Measurements from ENCODE around the gene SLC66A3.

Gene SLC66A3

DNA sequence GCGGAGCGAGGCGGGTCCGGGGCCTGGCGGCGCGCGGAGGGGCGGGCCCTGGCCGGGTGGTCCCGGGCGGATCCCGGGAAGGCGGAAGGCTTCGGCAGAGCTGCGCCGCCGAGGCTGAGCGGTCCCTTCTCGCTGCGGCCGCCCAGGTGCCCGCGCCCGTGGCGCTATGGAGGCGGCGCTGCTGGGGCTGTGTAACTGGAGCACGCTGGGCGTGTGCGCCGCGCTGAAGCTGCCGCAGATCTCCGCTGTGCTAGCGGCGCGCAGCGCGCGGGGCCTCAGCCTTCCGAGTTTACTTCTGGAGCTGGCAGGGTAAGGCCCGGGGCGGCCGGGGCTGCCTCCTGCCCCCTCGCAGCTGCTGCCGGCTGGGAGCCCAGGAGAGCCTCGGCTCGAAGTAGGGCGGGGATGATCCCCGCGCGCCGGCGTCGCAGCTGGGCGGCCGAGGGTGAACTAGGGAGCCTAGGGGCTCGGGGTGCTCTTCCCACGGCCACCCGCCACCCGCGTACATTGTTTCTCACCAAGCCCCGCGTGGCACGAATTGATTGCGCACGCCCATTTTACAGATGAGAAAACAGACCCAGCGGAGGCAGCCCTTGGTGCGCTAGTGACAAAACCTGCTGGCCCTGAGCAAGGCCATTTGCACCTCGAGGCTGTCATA, at the start of gene SLC66A3:
Gene SLC66A3, plus strand, starts transcription at position 87 of the 655 bp plus-strand sequence. Its CDS starts 80 bp downstream, at position 167.
- no peak for DNase-seq

DNA sequence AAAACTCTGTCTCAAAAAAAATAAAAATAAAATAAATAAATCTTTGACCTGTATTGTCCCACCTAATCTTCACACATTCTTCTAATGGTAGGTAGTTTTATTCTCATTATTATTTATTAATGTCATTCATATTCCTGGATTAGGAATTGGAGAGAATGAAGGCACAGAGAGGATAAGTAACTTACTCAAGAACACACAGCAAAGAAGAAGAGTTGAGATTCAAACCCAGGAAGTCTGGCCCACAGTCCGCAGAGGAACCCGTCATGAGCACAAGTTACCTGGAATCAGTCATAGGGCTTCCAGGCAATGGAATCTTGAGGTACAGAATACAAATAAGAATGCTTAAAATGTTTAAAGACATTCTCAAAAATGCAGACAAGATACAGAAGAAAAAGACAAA, 46.3 kb upstream of the SLC66A3 start:
- DNase-seq = no peak

DNA sequence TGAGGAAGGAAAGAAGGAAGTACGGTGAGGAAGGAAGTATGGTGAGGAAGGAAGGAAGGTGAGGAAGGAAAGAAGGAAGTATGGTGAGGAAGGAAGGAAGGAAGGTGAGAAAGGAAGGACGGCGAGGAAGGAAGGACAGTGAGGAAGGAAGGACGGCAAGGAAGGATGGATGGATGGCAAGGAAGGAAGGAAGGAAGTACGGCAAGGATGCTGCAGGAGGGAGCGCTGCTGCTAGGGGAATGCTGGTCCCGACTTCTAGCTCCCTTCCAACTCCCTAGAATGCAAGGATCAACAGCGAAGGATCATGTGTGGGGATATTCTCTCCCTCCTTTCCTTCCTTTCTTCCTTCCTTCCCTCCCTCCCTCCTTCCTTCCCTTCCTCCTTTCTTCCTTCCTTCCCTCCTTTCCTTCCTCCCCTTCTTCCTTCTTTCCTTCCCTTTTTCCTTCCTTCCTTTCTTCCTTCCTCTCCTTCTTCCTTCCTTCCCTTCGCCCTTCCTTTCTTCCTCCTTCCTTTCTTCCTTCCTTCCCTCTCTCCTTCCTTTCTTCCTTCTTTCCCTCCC, 42.3 kb upstream of the SLC66A3 start:
- DNase-seq = no peak

GRCh38 chr2:11117776-11118175, 37.5 kb upstream of the SLC66A3 start:
- DNase-seq = no peak

GRCh38 chr2:11118761-11119160, 36.5 kb upstream of the SLC66A3 start:
- DNase-seq = no peak

DNA sequence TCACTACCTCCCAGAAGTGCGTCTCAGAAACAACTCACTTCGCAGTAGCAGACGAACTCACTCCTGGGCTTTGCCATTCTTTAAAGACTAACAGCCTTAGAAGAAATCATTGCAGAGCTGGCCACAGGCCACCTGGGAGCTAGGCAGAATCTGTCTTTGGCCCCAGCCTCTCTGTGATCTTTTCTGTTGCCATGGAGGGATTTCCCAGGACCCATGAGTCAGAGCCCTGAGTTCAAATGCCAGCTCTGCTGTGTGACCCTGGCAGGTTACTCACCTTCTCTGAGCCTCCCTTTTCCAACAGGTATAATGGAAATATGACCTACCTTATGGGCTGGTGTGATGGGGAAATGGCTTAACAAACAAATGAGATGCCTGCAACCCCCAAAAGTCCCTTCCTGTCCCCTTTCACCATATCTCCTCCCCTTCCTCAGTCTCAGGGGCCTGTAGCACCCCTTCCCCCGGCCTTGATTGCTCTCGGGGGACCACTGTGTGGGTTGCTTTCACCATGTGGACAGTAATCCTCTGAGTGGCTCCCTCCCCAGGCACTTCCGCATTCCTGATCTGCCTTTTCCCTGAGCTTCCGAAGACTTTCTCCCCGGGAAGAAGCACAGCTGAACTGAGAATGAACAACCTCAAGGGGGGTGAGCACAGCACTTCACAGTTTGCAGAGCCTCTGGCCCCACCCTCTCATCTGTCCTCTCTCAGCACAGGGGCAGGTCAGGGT, 34.0 kb upstream of the SLC66A3 start:
- DNase-seq = no peak

DNA sequence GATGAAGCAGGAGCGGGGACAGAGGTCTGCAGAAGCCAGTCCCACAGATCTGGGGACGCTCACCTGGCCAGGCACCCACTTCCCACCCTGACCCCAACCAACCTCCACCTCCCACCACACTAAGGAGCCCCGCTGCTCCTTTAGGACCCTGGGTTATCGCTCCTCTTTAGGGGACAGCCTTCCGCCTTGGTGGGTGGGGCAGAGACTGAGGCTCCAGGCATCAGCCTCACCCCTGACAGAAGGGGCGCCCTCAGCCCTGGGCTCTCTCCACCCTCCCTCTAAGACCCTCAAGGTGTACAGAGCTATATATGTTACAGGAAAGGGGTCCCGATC, 33.5 kb upstream of the SLC66A3 start:
- no peak for DNase-seq

- no peak for DNase-seq
These were observed 32.9 kb upstream of the SLC66A3 start for GRCh38 chr2:11122380-11122779.

DNA sequence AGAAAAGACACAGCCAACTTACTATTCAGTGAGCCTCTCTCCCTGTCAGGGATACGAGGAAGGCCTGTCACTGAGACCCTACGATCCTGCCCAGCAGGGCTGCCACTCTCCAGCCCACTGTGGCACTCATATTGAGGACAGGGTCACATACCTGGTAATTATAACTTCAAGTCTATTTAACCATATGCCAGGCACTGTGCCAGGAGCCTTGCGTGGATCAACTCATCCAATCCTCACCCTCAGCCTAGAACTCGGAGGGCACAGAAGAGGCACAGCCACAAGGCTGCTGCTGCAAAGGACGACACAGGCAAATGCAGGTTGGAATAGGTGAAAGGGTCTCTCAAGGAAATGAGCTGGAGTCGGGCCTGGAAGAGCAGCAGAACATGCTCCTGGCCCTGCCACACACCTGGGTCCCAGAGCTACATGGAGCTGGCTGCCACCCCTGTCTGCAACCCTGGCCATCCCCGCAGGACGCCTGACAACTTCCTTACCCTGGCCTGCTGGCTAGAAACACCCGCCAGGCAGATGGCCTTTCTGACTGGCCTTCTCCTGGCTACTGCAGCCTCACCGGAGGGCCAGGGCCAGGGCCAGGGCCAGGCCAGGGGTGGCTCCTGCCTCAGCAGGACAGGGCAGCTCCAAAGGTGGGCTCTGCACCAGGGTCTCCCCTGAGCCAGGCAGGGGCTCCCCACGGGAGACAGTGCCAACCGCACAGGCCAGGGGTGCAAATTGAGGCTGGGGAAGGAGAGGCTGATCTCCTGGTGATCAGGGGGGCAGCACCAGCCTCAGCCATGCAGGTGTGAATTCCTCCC, 32.1 kb upstream of the SLC66A3 start:
- DNase-seq = no peak

DNA sequence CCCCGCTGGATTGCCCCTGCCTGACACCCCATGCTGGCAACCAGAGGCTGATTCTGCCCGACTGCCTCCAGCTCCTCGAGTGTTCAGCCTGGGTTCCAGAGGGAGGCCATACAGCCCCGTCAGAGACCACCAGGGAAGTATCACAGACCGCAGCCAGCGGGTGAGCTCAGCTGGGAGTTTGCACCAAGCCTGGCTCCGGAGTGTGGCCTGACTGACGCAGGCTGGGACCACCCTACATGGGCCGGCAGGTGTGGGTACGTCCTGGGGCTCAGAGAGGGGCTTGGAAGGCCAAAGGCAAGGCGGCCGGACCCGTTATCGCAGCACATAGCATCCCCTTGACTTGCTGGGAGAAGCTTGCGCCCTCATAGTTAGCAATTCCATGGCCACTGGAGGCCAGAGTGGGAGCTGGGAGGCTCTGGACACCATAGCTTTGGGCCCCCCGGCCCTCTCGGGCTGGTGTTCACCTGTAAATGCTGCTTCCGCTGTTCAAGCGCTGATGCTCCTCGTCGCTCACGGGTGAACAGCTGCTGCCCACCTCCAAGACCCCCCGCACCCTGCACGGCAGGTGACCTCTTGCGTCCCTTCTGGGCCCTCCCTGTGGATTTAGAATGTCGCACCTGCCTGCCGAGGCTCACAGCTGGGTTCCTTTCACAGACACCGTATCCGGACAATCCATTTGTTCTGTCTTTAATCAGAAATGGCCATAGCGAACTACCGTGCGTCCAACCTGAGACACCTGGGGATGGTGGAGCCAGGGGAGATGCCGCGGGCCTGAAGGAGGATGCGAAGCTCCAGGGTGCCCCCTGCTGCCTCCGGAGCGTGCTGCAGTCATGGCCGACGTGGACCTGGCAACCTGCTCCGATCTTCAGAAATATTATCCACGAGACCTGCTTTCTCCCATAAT, 31.2 kb upstream of the SLC66A3 start:
- DNase-seq = peak; percentile 74

GRCh38 chr2:11124760-11125068, 30.6 kb upstream of the SLC66A3 start:
- no peak for DNase-seq

GRCh38 chr2:11127761-11128160, 27.5 kb upstream of the SLC66A3 start:
- DNase-seq = no peak

GRCh38 chr2:11128243-11128951, 26.9 kb upstream of the SLC66A3 start:
- DNase-seq = no peak

DNA sequence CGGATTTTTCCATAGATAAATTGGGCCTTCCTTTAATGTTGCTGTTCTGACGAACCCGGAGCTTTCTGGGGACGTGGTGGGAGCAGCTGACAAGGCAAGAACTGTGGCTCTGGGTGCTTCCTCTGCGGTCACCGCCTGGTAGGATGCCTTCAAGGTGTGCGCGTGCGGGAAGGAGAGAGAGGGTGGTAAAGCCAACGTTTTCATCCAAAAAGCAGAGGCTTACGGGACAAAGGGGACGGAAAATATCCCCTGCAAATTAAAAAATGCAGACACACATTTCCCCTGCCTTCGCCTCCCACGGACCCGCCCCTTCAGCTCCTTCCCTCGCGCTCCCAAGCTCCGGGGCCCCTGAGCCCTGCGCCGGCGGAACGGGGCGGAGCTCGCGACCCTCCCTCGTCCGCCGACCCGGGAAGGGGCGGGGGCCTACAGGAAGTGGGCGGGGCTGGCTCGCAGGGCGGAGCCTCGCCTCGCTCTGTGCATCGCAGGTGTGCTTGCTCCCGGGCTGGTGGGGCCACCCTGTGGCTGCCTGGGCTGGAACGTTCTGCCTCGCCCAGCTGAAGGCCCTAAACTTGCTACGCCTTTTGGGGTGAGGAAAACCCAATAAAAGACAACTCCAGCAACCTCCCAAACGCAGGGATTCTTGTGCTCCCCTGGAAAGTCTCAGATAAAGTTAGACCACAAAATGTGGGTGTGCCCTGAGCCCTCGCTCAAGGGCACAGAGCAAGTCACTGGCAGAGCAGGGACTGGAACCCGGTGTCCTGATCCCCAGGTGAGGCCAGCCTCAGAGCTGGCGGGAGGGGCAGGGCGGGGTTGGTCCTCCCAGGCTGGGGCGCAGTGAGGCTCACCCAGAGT, 25.4 kb upstream of the SLC66A3 start:
- peak; percentile 82 for DNase-seq

DNA sequence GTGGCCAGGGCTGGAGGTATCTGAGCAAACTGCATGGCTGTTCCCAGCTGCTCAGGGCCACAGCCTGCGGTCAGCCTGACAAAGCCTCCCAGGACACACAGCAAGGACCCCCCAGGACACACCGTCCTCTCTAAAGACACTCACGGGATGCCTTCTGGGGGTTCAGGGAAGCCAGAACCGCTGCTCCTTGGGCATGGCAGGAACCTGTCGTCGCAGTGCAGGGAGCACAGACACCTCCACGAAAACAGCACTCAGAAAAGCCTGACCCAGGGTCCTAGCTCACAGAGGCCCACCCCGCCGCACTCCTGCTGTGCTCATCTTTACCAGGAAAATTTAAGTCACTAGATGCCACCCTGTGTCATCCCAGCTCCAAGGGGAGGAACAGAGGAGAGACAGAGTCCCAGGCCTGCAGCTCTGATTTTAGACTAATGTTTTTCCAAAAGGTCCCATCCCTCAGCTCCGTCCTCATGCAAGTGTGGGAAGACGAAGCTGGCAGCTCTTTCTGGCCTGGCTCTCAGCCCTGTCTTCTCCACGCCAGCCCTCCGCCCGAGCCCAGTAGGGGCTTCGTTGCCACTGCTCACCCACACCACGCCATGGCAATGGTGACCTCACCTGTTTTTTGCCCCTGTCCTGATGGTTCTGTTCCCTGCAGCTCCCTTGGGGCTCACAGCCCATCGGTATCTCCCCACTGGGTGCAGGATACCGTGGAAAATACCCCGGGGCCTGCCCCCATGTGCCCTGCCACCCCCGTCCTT, 23.9 kb upstream of the SLC66A3 start:
- no peak for DNase-seq

- DNase-seq = no peak
These were observed 23.1 kb upstream of the SLC66A3 start for GRCh38 chr2:11132036-11132671.

DNA sequence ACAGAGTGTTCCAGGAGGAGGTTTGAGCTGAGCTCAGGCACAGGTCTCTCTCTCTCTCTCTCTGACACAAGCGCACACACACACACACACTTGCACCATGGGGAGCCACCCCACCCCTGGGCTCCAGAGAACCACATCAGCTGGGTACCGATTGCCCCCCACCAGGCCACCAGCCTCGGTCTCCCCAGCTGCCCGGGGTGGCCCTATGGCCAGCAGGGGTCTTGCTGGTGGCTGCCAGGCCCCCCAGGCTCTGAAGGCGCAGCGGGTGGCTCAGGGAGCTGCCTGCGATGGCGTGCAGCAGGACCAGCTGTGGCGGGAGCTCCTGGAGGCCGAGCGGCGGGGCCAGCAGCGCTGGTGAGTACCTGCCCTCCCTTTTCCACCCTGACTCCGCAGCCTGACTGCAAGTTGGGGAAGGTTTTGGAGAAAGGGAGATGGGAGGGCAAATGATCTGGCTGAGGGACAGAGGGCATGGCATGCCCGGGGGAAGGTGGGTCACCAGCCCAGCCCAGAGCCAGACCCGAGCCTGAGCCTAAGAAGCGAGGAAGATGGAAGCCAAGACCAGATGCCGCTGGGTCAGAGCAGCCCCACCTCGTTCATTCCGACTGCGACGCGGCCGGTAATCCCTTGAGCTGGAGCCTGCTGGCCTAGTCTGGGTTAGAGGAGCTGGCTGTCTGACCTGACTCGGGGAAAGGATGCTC, 21.9 kb upstream of the SLC66A3 start:
- DNase-seq = no peak

- no peak for DNase-seq
These were observed 21.3 kb upstream of the SLC66A3 start for GRCh38 chr2:11133936-11134320.

GRCh38 chr2:11134349-11134748, 20.9 kb upstream of the SLC66A3 start:
- no peak for DNase-seq
